ENCODE results near the gene SNAPC4.
"Not testable (repeated sequence)": the region's sequence is repeated elsewhere in the genome, so short reads cannot be mapped to it uniquely, and the experiment has no call there.

Gene SNAPC4

DNA sequence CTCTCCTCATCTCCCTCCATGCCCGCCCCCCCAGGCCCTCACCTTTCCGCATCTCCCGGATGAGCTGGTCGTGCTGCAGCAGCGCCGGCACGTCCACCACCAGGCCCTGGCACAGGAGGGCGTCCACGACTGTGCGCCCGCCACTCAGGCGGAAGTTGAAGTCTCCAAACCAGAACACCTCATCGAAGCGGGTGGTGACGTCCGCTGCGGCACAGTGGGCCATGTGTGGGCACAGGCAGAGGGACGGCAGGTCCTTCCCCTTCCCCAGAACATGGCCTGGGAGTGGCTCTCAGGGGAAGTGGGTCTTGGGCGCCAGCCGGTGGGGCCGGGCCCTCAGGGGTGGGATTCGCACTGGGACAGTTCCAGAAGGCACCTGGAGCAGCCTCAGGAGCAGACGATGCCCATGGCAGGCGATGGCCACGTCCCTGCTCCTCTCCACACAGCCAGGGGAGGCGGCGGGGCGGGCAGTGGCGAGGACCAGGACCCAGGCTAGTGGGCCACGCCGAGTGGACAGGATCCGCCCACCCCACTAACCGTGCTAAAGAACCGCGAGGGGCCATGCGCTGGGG is 31.9 kb upstream of the SNAPC4 start:
- no peak for DNase-seq

DNA sequence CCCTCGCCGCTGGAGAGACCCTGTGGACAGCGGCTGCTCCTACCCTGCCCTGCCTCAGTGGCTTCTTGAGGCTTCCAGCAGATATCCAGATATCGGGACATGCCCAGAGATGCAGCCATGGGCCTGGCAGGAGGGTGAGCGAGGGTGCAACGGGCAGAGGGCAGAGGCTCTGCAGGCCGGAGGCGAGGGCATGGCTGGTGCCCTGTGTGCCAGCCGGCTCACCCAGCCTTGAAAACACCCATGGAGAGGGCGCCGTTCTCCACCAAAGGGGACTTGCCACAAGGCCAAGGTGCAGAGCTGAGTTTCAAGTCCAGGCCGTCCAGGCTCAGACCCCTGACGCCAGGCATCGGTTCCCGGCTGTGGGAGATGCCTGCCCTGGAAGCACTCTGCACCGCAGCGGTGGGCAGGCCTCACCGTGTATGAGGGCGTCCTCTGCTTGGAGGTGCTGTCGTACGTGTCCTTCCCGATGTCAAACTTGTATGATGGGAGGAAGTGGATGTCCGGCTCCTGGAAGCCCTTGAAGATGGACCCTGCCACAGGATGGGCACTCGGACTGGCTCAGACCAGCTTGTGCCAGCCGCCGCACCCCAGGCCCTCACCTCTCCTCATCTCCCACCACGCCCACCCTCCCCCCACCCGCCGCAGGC is 30.7 kb upstream of the SNAPC4 start:
- DNase-seq: no peak

DNA sequence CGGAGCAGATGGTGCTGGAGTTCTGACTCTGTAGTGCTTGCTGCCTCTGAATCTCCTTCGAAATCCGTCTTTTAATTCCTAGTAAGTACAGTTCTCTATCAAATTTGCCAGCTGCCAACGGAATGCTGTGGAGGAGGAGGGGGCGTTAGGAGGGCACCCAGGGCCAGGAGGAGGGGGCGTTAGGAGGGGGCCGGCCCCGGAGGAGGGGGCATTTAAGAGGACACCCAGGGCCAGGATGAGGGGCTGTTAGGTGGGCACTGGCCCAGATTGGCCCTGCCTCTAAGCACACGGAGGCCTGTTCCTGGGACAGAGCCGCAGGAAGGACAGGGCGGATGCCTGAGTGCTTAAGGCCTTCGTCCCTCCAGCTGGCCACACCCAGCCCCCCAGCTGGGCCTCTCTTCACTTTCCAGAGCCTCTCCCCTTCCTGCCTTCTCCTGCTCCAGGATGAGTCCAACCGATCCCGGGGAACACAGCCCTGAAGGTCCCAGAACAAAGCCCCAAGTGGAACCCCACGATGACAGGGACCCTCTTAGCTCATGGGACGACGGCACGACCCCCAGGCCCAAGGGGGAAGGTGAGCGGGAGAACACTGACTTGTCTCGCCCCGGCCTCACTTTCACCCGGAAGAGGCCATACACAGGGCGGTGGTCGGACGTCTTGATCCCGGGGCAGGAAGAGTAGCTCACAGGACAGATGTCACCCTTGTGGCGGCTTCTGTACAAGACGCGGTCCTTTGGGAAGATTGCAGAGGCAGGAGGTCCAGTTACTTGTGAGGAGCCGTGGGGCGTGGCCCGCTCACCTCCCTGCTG is 29.9 kb upstream of the SNAPC4 start:
- DNase-seq: no peak

DNA sequence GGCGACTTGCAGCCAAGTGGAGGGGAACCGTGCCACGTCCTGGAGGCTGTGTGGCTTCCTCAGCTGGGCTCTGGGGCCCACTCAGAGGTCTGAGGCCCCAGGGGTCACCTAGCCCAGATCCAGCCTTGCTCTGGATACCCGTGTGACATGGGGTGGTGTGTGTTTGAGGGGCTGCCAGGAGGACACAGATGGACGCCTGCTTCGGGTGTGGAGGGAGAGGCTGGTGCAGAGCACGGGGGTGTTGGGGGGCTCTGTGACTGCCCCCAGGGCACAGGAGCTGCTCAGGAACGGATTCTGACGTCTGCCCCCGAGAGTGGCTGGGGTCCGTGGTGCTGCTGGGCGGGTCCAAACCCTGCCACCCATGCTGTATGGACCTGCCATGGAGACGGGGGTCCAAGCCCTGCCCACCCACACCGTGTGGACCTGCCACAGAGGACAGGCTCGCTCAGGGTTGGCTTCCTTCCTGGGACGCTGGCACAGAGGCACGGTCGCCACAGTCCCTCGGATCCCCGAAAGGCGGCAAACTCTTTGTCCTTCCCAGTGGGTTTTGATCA is 29.2 kb upstream of the SNAPC4 start:
- DNase-seq: no peak

DNA sequence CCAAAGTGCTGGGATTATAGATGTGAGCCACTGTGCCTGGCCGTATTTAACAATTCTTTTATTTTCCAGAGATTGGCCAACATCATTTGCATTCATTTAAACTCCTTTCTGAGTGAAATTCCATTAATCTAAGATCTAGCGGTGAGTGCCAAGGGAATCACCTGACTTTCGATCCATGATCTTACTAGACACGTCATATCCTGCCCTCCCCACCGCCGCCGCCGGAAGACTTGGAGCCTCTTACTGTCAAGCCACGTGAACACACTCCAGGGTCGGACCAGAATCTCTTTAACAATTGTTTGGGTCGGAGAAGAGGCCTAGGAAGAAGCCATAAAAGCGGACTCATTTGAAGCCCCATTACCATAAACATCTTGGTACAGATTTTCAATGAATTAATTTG is 26.8 kb upstream of the SNAPC4 start:
- DNase-seq: no peak

DNA sequence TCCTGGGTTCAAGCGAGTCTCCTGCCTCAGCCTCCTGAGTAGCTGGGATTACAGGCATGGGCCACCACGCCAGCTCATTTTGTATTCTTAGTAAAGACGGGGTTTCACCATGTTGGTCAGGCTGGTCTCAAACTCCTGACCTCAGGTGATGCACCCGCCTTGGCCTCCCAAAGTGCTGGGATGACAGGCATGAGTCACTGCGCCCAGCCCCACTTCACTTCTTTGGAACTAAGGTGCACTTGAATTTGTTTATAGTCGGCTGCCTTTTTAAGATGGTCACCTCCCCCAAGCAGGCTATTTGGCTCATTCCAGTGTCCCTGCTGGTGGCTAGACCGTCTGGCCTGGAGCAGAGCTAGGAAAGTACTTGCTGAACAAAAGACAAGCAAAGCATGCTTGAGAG is 25.4 kb upstream of the SNAPC4 start:
- not testable (repeated sequence) for DNase-seq

DNA sequence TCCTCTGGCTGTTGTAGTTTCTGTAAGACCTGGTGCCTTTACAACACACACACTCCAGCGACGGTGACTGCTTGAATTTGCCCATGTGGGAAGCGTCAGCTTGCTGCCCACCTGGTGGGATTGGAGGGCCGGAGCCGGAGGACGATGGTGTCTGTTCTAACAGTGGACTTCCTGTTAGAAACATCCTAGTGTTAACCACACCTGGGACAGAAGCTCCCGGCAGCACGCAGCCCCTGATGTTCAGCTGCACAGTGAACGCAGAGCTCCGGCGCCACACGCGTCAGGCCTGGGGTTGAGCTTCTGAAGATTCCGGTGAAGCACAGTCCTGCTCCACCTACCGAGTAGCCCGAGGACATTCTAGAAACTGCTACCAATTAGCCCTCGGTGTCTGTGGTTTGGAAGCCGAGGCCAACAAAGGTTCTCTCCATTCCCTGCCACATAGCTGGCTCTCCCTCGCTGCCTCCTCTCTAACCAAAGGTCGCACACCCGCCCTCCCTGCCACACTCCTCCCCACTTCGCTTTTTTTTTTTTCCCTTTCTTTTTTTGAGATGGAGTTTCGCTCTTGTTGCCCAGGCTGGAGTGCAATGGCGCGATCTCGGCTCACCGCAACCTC is 24.9 kb upstream of the SNAPC4 start:
- DNase-seq: no peak

DNA sequence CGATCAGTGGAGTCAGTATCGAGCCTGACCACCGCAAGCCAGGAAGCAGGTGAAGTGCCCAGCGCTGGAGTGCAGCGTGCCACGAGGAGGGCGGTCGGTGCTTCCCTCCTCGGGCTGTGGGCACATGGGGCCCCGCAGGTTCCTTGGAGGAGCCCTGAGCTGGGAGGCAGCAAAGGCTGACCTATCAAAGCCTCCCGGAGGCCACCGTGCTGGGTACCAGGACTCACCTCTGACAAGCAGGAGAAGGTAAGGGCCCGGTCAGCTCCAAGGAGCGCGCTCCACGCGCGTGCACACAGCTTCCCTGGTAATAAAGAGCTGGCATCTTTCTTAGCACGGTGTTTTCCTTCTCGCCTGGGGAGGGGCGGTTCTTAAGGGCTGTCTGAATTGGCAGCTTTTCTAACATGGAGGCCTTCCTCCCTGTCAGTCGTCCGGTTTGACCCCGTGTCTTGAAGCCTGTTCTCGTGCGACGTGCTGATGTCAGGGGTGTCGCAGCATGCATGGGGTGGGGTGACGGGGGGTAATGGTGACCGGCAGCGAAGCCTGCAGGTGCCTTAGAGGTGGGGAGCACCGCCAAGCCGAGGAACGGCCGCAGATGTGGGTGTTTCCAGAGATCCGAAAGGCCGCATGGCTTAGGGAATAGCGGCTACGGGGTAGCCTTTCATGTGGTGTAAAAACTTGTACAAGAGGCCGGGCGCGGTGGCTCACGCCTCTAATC is 23.6 kb upstream of the SNAPC4 start:
- no peak for DNase-seq

DNA sequence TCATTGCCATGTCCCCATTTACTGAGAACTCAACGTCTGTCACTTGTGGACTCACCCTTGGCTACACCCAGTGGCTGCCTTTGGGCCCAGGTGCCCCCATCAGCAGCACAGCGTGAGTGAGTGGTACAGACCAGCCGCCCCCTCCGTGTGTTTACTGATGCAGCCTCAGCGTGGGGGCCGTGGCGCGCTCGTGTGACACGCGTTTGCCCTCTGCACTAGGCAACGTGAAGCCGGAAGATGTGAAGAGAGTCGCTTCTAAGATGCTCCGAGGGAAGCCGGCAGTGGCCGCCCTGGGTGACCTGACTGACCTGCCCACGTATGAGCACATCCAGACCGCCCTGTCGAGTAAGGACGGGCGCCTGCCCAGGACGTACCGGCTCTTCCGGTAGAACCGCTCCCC is 22.9 kb upstream of the SNAPC4 start:
- DNase-seq: no peak

DNA sequence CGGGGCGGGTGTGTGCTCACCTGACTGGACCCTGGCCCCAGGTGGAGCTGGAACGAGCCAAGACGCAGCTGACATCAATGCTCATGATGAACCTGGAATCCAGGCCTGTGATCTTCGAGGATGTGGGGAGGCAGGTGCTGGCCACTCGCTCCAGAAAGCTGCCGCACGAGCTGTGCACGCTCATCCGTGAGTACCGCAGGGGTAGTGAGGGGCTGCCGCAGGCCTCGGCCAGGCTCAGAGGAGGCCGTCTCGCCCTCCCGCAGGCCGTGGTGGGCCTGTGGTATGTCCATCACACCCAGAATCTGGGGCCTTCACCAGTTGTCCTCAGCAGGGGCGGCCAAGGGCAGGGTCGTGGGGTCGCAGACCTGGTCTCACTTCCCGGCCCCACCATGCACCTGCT is 21.8 kb upstream of the SNAPC4 start:
- DNase-seq: no peak

DNA sequence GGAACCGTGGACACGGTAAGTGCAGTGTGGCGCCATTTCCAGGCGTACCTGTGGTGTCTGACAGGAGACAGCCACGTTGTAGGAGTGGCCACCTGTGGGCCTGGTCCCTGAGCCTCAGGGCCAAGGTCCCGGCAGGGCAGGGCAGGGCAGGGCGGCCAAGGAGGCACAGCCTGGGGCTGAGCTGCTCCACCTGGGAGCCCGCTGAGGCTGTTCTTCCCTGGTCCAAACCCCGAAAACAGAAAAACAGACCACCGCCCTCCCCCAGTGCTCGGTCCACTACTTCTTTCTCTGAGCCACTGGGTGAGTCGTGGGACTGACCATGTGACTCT is 19.1 kb upstream of the SNAPC4 start:
- no peak for DNase-seq

DNA sequence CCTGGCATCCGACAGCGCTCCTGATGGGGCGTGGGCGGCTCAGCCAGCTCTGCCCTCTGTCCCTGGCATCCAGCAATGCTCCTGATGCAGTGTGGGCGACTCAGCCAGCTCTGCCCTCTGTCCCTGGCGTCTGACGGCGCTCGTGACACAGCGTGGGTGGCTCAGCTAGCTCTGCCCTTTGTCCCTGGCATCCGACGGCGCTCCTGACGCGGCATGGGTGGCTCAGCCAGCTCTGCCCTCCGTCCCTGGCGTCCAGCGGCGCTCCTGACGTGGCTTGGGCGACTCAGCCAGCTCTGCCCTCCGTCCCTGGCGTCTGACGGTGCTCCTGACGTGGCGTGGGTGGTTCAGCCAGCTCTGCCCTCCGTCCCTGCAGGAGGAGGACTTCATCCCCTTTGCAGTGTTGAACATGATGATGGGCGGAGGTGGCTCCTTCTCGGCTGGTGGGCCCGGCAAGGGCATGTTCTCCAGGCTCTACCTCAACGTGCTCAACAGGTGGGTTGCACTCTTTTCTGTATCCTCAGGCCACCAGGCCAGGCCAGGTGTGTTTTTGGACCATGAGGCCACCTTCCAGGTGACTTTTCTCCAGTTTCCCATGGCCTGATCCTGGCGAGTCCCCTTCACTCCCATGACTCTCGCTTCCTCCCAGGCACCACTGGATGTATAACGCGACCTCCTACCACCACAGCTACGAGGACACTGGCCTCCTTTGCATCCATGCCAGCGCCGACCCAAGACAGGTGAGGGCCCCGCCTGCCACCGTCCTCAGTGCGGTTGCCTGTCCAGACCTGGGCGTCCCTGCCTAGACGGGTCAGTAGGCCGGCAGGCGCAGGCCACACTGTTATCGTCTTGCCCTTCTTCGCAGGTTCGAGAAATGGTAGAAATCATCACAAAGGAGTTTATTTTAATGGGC is 18.5 kb upstream of the SNAPC4 start:
- DNase-seq: no peak

DNA sequence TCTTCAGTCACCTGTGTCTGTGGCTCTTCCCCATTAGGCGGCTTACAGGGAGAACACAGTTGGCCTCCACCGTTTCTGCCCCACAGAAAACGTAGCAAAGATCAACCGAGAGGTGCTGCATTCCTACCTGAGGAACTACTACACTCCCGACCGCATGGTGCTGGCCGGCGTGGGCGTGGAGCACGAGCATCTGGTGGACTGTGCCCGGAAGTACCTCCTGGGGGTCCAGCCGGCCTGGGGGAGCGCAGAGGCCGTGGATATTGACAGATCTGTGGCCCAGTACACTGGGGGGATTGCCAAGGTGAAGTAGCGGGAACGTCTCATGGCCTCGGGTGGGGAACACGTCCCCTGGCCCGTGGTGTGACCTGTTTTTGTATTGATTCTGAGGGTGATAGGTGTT is 16.9 kb upstream of the SNAPC4 start:
- DNase-seq: no peak

DNA sequence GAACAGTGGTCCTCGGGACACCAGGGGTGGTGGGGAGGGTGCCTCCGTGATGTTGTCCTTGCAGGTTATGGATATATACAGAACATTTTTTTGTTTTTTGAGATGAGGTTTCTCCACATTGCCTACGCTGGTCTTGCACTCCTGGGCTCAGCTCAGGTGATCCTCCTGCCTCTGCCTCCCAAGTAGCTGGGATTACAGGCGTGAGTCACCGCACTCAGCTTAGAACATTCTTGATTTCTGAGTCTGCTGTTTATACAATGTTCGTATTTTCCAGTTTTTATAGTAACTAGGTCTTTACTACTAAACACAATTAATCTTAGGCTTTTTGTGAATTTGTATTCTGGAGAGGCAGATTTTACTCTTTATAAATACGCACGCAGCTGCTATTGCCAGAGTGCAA is 16.5 kb upstream of the SNAPC4 start:
- no peak for DNase-seq

DNA sequence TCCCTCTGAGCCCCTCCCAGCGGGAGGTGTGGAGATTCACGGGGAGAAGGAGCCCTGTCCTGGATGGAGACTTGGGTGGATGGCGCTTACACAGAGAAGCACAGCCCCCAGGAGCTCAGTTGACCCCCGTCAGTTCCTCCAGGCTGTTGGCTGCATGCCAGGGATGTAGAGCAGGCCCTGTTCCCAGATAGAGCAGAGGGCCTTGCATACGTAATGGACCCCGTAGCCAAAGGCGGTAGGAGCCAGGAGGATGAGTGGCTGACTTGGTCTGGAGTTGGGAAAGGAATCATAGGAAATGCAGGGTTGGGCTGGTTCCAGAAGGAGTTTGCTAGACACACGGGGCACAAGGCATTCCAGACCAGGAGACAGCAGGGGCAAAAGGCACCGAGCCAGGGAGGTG is 13.0 kb upstream of the SNAPC4 start:
- no peak for DNase-seq

DNA sequence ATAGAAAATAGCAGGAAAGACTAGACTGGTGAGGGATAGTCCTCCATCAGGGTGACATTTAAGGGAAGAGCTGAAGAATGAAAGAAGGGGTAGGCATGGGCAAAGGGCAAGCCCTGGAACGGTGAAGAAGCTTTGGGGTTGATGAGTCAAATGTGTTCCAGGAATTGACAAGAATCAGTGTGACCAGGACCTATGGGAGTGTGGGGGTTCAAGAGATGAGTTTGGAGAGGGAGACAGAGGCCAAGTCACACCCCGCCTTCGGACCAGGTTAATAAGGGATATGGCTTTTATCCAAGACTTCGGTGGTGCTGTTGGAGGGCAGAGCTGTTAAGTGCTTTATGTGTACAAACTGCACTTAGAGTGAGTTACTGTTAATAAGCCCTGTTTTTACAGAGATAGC is 11.4 kb upstream of the SNAPC4 start:
- DNase-seq: no peak

DNA sequence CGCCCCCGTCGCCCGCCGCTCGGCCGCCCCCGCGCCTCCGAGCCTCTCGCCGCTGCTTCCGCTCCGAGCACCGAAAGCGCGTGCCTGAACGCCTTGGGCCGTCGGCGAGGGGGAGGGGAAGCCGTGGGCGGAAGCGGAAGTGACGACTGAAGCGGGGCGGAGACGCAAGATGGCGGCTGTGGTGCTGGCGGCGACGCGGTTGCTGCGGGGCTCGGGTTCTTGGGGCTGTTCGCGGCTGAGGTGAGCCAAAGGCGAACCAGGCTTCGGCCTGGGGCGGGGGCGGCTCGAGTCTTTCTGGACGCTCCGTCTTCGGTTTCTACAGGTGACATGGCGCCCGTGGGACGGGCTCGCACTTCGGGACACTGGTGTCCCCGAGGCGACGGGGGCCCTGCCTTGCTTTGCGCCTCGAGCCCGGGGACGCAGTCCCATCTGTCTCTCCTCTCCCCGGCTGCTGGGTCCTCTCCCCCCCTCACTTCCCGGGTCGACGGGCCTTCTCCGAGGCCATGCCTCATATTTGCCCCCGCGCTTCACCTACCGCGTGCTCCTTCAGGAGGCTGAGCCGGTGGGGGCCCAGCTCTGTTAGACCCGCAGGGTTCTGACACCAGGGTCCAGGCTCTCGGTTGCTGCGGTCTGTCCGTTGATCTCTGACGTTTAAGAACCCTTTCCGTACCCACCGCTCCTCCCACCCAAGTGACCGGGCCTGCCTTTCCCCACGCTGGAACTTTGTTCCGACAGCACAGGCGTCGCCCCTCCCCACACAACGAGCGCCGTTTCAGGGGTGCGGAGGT is 10.7 kb upstream of the SNAPC4 start, which contains the start of the genes ENTR1 and PMPCA:
ENTR1 (minus strand) TSS at position 115 of the 788 bp plus-strand sequence. CDS start 217 bp downstream, outside the sequence.
PMPCA (plus strand) TSS at position 159 of the 788 bp plus-strand sequence; CDS start at position 170, 11 bp downstream.
- DNase-seq: no peak

DNA sequence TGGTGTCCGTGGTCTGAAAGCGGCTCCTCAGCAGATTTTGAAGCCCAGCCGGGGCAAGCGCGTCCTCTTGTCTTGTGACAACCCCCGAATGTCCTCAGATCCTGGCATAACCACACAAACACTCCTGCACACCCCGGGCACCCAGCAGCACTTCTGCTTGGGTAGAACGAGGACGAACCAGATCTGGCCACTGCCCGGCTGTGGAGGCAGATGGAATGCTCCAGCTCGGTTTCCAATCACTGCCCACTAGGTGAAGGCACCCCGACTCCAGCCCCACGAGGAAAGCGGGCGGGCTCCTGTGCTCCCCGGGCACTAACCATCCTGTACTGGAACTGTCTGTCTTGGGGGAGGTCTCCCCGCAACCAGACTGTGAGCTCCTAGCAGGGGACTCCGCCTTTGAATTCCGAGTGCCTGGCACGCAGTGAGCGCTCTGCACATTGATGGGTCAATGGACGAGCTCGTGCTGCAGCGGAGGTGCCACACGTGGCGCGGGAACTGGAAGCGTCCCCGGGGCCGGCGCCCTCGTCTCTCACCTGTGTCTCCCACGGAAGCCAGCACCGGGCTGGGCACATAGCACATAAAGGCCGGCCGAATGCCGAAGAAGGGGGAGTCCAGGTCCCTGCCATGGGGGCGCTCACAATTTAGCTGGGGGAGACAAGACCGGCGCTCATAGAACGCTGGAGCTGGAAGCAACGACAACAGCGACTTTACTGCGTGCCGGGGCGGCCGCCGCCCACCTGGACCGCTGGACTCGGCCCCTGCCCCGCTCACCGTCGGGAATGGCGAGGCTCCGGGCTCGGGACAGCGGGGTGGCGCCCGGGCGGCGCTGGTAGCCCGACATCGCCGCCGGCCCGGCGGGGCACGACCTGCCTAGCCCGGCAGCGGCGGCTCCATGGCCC is 9.8 kb upstream of the SNAPC4 start:
- no peak for DNase-seq

DNA sequence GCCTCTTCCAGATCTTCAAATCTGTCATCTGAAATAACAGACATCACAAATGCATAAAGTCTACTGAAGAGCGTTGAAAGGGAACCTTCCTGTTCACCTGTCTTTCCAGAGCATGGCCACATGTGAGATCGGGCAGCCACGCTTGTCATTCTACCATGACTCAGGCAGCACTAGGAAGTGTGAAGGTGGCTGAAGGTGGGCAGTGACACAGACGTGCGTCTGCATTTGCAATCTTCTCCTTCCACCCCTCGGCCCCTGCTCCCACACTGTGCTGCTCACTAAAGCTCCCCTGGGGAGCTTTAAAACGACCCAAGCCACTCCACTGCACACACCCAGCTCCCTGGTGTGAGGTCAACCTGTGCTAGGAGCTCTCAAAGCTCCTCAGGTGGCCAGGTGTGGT is 7.9 kb upstream of the SNAPC4 start:
- DNase-seq: no peak

DNA sequence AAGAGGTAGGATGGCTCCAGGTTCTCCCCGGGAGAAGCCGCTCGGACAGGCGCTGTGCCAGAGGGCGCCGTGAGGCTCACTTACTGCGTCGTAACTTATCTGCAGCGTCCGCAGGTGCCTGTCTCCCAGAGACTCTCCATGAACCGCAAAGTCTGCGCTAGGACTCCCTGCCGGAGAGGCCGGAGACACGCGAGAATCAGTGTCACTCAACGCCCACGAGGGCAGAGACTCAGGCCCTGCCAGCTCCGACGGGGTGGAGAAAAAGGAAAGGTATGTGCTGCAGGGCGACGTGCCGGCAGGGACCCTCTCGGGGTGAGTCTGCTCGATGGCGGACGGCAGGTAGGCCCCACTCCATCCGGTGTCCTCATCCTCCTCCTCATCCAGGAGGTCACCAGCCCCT is 7.1 kb upstream of the SNAPC4 start:
- not testable (repeated sequence) for DNase-seq

Data from NCI-H2081 treated with DMSO at 0.1 percent for 48 hours (cell line).